Left kidney (tissue), 2 donors: ENCODE measurements around the gene VWA3B. TPM values are rescaled to one million over a fixed set of nuclear protein-coding genes. Genes with fewer than 3 reads are reported as not detected.
"Not testable (repeated sequence)": the region's sequence is repeated elsewhere in the genome, so short reads cannot be mapped to it uniquely, and the experiment has no call there.

Experiments
- DNase-seq: peaks from one replicate; pipeline ENCODE4 v3.0.0-alpha.2; 2013
- polyA plus RNA-seq: library from polyadenylated mRNA; unstranded; fragments of 120-200 nt; gene quantifications from one replicate; pipeline ENCODE4 v1.2.1, GENCODE V29; 2013; ENCODE audit not compliant: insufficient read length

VWA3B gene
- polyA plus RNA-seq, 1 donor: 0.80 TPM

- no peak for DNase-seq
These were observed 211.1 kb downstream of the VWA3B start for GRCh38 chr2:98297817-98298682.

- DNase-seq: no peak
These were observed 211.8 kb downstream of the VWA3B start for GRCh38 chr2:98298683-98299164.

- no peak for DNase-seq
These were observed 212.4 kb downstream of the VWA3B start for GRCh38 chr2:98299211-98299905.

GRCh38 chr2:98300141-98300874 lies 213.3 kb downstream of the VWA3B start:
- DNase-seq: no peak

- DNase-seq: no peak
These were observed 214.5 kb downstream of the VWA3B start for GRCh38 chr2:98301469-98301868.

- DNase-seq: not testable (repeated sequence)
These were observed 220.2 kb downstream of the VWA3B start for GRCh38 chr2:98307131-98307696.

GRCh38 chr2:98308068-98308467 lies 221.1 kb downstream of the VWA3B start:
- DNase-seq: no peak

- no peak for DNase-seq
These were observed 221.6 kb downstream of the VWA3B start for GRCh38 chr2:98308532-98308931.

GRCh38 chr2:98309580-98309979 lies 222.6 kb downstream of the VWA3B start:
- DNase-seq: no peak

- DNase-seq: no peak
These were observed 223.0 kb downstream of the VWA3B start for GRCh38 chr2:98310010-98310409.

- no peak for DNase-seq
These were observed 224.1 kb downstream of the VWA3B start for GRCh38 chr2:98311090-98311489.

GRCh38 chr2:98311771-98312545 lies 225.0 kb downstream of the VWA3B start:
- DNase-seq: no peak

- no peak for DNase-seq
These were observed 226.7 kb downstream of the VWA3B start for GRCh38 chr2:98313492-98314250.

GRCh38 chr2:98314251-98314650 lies 227.3 kb downstream of the VWA3B start:
- DNase-seq: no peak

- DNase-seq: no peak
These were observed 229.0 kb downstream of the VWA3B start for GRCh38 chr2:98315957-98316356.

- DNase-seq: no peak
These were observed 230.2 kb downstream of the VWA3B start for GRCh38 chr2:98317214-98317613.

GRCh38 chr2:98320171-98320570 lies 233.2 kb downstream of the VWA3B start:
- not testable (repeated sequence) for DNase-seq

GRCh38 chr2:98324181-98324580 lies 237.2 kb downstream of the VWA3B start:
- DNase-seq: no peak

- no peak for DNase-seq
These were observed 240.8 kb downstream of the VWA3B start for GRCh38 chr2:98327776-98328175.

- DNase-seq: no peak
These were observed 242.6 kb downstream of the VWA3B start for GRCh38 chr2:98329549-98329948.

- no peak for DNase-seq
These were observed 246.0 kb downstream of the VWA3B start for GRCh38 chr2:98332989-98333388.
